ENCODE results near the gene GPRIN1.

GPRIN1 gene

GRCh38 chr5:176633598-176633997 lies 23.6 kb upstream of the GPRIN1 start:
- no peak overlapping the region for H3K4me3 ChIP-seq (replicated peaks; ENCODE audit: low read depth, low read length)
- TF ChIP-seq, protein P1, sequence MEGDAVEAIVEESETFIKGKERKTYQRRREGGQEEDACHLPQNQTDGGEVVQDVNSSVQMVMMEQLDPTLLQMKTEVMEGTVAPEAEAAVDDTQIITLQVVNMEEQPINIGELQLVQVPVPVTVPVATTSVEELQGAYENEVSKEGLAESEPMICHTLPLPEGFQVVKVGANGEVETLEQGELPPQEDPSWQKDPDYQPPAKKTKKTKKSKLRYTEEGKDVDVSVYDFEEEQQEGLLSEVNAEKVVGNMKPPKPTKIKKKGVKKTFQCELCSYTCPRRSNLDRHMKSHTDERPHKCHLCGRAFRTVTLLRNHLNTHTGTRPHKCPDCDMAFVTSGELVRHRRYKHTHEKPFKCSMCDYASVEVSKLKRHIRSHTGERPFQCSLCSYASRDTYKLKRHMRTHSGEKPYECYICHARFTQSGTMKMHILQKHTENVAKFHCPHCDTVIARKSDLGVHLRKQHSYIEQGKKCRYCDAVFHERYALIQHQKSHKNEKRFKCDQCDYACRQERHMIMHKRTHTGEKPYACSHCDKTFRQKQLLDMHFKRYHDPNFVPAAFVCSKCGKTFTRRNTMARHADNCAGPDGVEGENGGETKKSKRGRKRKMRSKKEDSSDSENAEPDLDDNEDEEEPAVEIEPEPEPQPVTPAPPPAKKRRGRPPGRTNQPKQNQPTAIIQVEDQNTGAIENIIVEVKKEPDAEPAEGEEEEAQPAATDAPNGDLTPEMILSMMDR (IDR thresholded peaks at IDR 0.05; ENCODE audit: low read depth, low read length, missing control alignments), result no peak
- no peak for DNase-seq (ENCODE audit: extremely low read depth, low read depth)

GRCh38 chr5:176632745-176633144 lies 22.8 kb upstream of the GPRIN1 start:
- no peak for DNase-seq (ENCODE audit: extremely low read depth, low read depth)
- TF ChIP-seq, protein P1 (IDR thresholded peaks at IDR 0.05; ENCODE audit: low read depth, low read length, missing control alignments), result no peak
- H3K4me3 ChIP-seq (replicated peaks; ENCODE audit: low read depth, low read length), result no peak overlapping the region

DNA sequence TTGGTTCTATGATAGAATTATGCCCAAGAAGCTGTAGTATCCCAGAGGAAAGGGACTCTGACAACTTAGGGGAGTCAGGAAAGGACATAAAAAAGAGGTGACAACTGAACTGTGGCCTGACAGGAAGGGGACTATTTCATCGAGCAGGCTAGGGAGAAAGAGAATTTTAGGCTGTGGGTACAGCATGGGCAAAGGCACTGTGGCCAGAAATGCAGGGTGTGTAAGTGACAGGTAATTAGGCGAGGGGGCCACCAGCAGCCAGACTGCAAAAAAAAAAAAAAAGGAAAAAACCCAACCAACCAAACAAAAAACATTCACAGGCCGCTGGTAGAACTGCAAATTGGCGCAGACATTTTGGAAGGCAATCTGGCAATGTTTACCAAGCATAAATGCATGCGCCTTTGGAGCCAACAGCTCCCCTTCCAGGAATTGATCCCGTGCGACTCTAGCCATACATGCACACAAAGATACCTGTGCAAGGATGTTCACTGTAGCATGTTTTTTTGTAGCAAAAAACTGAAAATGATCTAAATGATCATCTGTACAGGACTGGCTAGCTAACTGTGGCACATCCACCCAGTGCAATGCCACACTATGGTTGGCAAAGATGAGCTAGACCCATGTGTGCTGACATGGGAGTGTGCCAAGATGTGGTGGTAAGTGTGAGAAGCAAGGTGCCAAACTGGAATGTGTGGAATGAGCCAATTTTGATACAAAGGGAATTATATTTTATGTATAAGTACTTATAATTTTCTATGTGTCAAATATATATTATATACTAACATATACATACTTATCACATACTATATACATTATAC lies 21.6 kb upstream of the GPRIN1 start:
- H3K4me3 ChIP-seq (replicated peaks; ENCODE audit: low read depth, low read length), result no peak overlapping the region
- DNase-seq (ENCODE audit: extremely low read depth, low read depth), result no peak
- TF ChIP-seq, protein P1 (IDR thresholded peaks at IDR 0.05; ENCODE audit: low read depth, low read length, missing control alignments), result no peak

- peak overlapping the region; percentile 18; the same call in 1 of the 2 replicates for H3K4me3 ChIP-seq (replicated peaks; ENCODE audit: low read depth, low read length)
- DNase-seq (ENCODE audit: extremely low read depth, low read depth), result no peak
- TF ChIP-seq, protein P1 (IDR thresholded peaks at IDR 0.05; ENCODE audit: low read depth, low read length, missing control alignments), result no peak
These were observed 20.8 kb upstream of the GPRIN1 start for GRCh38 chr5:176630681-176631222.

- no peak for DNase-seq (ENCODE audit: extremely low read depth, low read depth)
- H3K4me3 ChIP-seq (replicated peaks; ENCODE audit: low read depth, low read length), result peak within 1 kb of the TSS; percentile 30
- TF ChIP-seq, protein P1 (IDR thresholded peaks at IDR 0.05; ENCODE audit: low read depth, low read length, missing control alignments), result no peak
These were observed 20.1 kb upstream of the GPRIN1 start, which contains the start of the genes EIF4E1B and SNCB for GRCh38 chr5:176629853-176630680. TSS of gene EIF4E1B (plus strand) at chr5:176630675. CDS start at chr5:176642788, 12,113 bp downstream. TSS of gene SNCB (minus strand) at chr5:176630534. CDS start at chr5:176629654, 880 bp downstream.

DNA sequence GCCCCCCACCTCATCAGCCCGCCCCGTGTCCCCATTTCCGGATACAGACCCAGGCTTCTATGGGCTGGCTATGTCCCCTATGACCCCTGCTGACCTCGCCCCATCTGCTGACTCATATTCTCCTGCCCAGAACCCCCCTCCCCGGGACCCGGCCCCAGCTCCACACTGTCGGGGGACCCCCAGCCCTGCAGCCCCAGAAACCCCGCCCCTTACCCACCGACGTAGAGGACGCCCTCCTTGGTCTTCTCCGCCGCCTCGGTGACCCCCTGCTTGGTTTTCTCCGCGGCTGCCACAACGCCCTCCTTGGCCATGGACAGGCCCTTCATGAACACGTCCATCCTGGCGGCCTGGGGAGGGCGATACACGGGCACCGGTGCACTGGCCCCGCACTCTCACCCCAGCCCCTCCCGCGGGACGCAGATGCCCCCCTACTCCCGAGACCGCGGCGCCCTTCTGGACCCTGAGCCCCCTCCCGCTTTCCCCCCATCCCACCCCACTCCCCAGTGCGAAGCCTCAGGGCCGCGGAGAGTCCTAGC lies 19.4 kb upstream of the GPRIN1 start:
- H3K4me3 ChIP-seq (replicated peaks; ENCODE audit: low read depth, low read length), result no peak overlapping the region
- no peak for DNase-seq (ENCODE audit: extremely low read depth, low read depth)
- TF ChIP-seq, protein P1 (IDR thresholded peaks at IDR 0.05; ENCODE audit: low read depth, low read length, missing control alignments), result no peak

Data from HFF-Myc (cell line).